Calu3 (cell line): ENCODE results near the gene HBS1L. TPM values are rescaled to one million over a fixed set of nuclear protein-coding genes. Genes with fewer than 3 reads are reported as not detected.

Source experiments
- BruUV-seq: library from RNA; stranded (reverse); fragments of 400-500 nt; replicated peaks from 2 replicates; lab custom pipeline; 2021; lab: Mats Ljungman, UMichigan
- CTCF ChIA-PET: fragments of 300-600 bp; sonication (Branson Sonifier 250); formaldehyde crosslinking; loops from one replicate; lab custom pipeline; 2022; ENCODE audit warnings: antibody characterized with exemption; lab: Charles Lee
- DNase-seq: peaks from one replicate; pipeline ENCODE4 v3.0.0; 2022
- H3K27ac Mint-ChIP-seq: one replicate; pipeline ENCODE4 v1.8.0; 2022; ENCODE audit warnings: mixed read lengths; ENCODE audit not compliant: unreplicated experiment
- H3K27me3 Mint-ChIP-seq: one replicate; pipeline ENCODE4 v1.8.0; 2022; ENCODE audit warnings: mixed read lengths; ENCODE audit not compliant: unreplicated experiment
- H3K36me3 Mint-ChIP-seq: one replicate; pipeline ENCODE4 v1.8.0; 2022; ENCODE audit warnings: mild to moderate bottlenecking, moderate library complexity, mixed read lengths; ENCODE audit not compliant: insufficient read depth, unreplicated experiment
- H3K4me1 Mint-ChIP-seq: one replicate; pipeline ENCODE4 v1.8.0; 2022; ENCODE audit warnings: mild to moderate bottlenecking, low read depth, mixed read lengths; ENCODE audit not compliant: unreplicated experiment
- H3K4me3 Mint-ChIP-seq: one replicate; pipeline ENCODE4 v1.8.0; 2022; ENCODE audit warnings: mild to moderate bottlenecking, low read depth, moderate library complexity, mixed read lengths; ENCODE audit not compliant: unreplicated experiment
- H3K9me3 Mint-ChIP-seq: one replicate; pipeline ENCODE4 v1.8.0; 2022; ENCODE audit warnings: low read depth, mixed read lengths; ENCODE audit not compliant: unreplicated experiment
- intact Hi-C: fragments of 100-400 bp; cut with micrococcal nuclease; formaldehyde crosslinking; loops from one replicate; pipeline ENCODE4 v1.10.0; 2022; ENCODE audit not compliant: unreplicated experiment
- total RNA-seq: library from RNA; stranded (reverse); gene quantifications from 2 replicates; pipeline ENCODE4 v1.2.3, GENCODE V29; 2022
- TF ChIP-seq, protein P1 (sequence below): fragments of 200-600 bp; IDR thresholded peaks from one replicate; pipeline ENCODE4 v1.8.0; 2022; ENCODE audit warnings: antibody characterized with exemption; ENCODE audit not compliant: unreplicated experiment

HBS1L gene
- total RNA-seq, 1 experiment from 2014 or later: 50.0 TPM

DNA sequence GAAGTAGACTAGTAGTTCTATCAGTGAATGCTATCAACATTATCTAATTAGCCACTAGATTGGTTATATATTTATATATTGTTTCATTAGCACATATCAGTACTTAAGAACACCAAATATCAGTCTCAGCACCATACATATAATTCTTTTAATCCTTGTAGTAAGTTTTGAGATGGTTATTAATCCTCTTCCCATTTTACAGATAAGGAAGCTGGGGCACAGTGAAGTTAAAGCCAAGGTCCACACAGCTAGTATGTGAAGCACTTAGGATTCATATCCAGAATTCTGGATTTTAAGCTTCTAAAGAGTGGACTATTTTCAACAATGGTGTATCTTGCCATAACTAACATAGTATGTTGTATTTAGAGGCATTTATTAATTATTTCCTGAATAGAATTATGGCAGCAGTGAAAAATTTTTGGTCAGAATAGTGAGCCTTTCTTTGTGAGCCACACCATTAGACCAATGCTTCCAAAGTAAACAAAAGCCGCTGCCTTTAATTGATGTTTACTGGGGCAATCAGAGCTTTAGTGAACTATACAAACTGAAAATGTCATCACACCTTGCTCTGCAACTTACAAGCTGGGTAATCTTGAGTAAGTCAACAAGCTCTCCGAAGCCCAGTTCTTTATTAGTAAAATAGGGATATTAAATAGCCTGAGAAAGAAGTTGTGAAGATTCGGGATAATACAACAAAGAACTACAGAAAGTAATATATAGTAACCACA is 41.9 kb upstream of the HBS1L start:
- H3K9me3 Mint-ChIP-seq: no peaks in the 10 kb centered on the region

DNA sequence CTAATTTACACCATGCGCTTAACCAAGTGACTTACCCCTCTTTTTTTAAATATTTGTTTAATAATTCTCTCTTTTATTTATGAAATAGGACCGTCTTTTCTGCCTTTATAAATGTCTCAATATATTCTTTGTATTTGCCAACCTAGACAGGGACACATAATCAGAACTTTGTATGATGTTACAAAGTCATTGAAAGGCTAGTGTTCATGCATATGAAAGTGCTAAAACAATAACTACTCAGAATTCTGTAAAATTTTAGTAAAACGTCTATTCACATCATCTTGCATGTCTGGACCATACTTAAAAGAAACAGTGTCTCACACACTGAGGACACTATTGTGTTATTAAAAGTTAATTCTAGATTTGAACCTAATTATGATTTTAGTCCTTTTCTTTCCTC is 41.1 kb upstream of the HBS1L start:
- no TSS peak for BruUV-seq
- H3K36me3 Mint-ChIP-seq: no peaks in the 10 kb centered on the region
- H3K27ac Mint-ChIP-seq: no peak overlapping the region
- intact Hi-C loops: no loop called here
- DNase-seq: no peak
- no peaks in the 10 kb centered on the region for H3K4me1 Mint-ChIP-seq
- no peaks in the 10 kb centered on the region for H3K27me3 Mint-ChIP-seq
- H3K9me3 Mint-ChIP-seq: no peaks in the 10 kb centered on the region
- CTCF ChIA-PET: no interaction called here
- H3K4me3 Mint-ChIP-seq: no peak overlapping the region
- TF ChIP-seq, protein P1, sequence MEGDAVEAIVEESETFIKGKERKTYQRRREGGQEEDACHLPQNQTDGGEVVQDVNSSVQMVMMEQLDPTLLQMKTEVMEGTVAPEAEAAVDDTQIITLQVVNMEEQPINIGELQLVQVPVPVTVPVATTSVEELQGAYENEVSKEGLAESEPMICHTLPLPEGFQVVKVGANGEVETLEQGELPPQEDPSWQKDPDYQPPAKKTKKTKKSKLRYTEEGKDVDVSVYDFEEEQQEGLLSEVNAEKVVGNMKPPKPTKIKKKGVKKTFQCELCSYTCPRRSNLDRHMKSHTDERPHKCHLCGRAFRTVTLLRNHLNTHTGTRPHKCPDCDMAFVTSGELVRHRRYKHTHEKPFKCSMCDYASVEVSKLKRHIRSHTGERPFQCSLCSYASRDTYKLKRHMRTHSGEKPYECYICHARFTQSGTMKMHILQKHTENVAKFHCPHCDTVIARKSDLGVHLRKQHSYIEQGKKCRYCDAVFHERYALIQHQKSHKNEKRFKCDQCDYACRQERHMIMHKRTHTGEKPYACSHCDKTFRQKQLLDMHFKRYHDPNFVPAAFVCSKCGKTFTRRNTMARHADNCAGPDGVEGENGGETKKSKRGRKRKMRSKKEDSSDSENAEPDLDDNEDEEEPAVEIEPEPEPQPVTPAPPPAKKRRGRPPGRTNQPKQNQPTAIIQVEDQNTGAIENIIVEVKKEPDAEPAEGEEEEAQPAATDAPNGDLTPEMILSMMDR: no peak

More for the DNA sequence above, 41.9 kb upstream of the HBS1L start:
- H3K4me3 Mint-ChIP-seq: no peak overlapping the region
- no peak overlapping the region for H3K27ac Mint-ChIP-seq
- H3K4me1 Mint-ChIP-seq: no peaks in the 10 kb centered on the region
- CTCF ChIA-PET: no interaction called here
- no peak for DNase-seq
- TF ChIP-seq, protein P1: no peak
- H3K27me3 Mint-ChIP-seq: no peaks in the 10 kb centered on the region
- intact Hi-C loops: no loop called here
- H3K36me3 Mint-ChIP-seq: no peaks in the 10 kb centered on the region
- no TSS peak for BruUV-seq

DNA sequence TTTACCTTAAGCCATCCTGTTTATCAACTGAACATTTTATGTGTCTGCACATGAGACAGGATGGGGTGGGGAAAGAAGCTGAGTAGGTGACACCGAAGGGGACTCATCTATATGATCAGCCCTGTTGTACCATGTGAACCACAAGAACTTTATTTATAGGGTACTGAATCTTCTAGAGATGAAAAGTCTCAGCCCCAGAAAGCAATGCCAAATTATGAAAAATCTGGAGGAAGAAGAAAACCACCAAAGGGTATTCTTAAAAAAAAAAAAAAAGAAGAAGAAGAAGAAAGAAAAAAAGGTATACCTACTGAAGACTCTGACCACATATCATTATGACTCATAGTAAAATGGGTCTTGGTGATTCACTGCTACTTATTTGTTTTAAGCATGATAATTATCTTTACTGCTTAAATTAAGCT is 39.8 kb upstream of the HBS1L start:
- Mint-ChIP-seq H3K27me3 (no peaks in the 10 kb centered on the region), H3K36me3 (no peaks in the 10 kb centered on the region), H3K4me1 (no peaks in the 10 kb centered on the region), H3K4me3 (no peak overlapping the region), H3K27ac (no peak overlapping the region), H3K9me3 (no peaks in the 10 kb centered on the region)
- TF ChIP-seq, protein P1: no peak
- CTCF ChIA-PET: interaction anchor here (0.6 kb wide), 1 partner anchor 14 kb away, joined by 4 read pairs; no protein-coding TSS in a partner anchor
- intact Hi-C loops: no loop called here
- no TSS peak for BruUV-seq
- no peak for DNase-seq

DNA sequence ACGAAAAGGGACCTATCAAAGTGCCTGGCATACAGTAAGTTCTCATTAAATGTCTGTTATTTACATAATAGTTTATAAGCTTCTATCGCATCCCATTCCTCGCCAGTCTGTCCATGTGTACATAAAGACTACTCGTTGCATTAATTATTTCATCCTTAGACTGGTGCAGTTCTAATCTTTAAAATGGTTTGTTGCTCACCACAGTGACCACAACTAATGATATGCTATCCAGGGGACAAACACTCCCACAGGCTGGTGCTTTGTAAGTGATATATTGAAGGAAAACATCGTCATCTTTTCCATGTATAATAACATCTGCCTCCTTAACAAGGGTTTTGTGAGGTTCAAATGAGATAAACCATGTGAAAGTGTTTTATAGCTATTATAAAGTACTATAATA is 39.0 kb upstream of the HBS1L start:
- CTCF ChIA-PET: interaction anchor here (0.6 kb wide), 1 partner anchor 13 kb away, joined by 4 read pairs; no protein-coding TSS in a partner anchor
- no peak for DNase-seq

More for the DNA sequence above, 39.0 kb upstream of the HBS1L start:
- no peaks in the 10 kb centered on the region for H3K27me3 Mint-ChIP-seq
- no peaks in the 10 kb centered on the region for H3K9me3 Mint-ChIP-seq
- intact Hi-C loops: no loop called here
- TF ChIP-seq, protein P1: no peak
- no peak overlapping the region for H3K27ac Mint-ChIP-seq
- no peak overlapping the region for H3K4me3 Mint-ChIP-seq
- peaks cover 2% of the 10 kb centered on the region for H3K4me1 Mint-ChIP-seq
- no peaks in the 10 kb centered on the region for H3K36me3 Mint-ChIP-seq
- BruUV-seq: no TSS peak
